ENCODE measurements around the gene MTMR6.

GRCh38 chr13:25268561-25268960, 18.7 kb downstream of the MTMR6 start:
- TF ChIP-seq POLR2A (IDR thresholded peaks at IDR 0.05) (no peak), CTCF (IDR thresholded peaks at IDR 0.05) (no peak)

Data from thyroid gland (tissue), 4 donors.